ENCODE data around the gene NR4A2.

The NR4A2 gene

DNA sequence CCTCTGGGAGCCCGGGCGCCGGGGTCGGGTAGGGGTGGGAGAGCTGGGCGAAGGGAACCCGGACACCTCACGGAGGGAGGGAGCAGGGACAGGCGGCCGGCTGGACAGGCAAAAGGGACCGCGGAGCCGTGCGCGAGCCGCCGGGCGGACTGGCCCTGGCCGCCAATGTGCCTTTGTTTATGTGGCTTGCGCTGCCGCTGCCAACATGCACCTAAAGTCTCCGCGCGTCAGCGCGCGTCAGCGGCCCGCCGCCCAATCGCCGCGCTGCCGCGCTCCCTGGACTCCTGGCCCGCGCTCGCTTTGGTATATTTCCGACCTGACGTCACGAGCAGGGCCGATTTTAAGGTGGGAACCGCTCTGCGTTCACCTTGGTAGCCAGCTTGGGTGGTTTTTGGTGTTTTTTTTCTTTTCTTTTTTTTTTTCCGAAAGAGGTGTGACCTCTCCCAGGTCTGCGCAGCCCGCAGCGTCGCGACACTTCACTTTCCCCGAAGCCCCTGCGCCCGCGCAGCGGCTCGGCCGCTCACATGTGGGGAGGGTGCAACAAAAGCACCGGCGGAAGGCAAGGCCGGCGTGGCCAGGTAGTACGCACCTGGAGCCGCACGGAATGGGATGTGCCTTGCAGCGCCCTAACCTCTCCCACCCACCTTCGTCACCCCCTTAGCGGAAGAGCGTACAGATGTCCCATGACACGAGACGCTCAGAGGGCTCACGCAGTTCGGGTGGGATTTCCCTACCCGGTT is at the start of gene NR4A2:
Gene NR4A2 (minus strand): TSS at position 188 of the 740 bp plus-strand sequence. CDS start 2,535 bp downstream, outside the sequence.
- DNase-seq (ENCODE audit: low read depth, low spot score), result peak; percentile 74

DNA sequence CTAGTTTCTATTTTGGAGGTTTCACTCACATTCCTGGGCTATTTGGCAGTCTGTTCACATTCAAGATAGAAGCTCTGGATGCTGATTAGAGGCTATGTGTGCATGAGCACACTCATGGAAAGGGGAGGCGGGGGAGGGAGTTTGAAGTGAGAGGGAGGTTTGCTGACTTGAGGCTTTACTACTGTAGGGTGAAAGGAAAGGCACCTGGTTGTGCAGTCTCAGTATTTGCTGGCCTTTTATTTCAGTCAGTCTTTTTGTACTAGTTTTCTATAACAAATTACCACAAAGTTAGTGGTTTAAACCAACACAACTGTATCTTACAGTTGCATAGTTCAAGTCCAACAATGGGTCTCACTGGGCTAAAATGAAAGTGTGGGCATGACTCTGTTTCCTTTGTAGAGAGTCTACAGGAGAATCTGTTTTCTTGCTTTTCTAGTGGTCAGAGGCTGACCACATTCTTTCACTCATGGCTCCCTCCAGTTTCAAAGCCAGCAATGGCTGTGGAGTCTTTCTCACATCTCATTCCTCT is 47.7 kb upstream of the NR4A2 start:
- DNase-seq (ENCODE audit: low read depth, low spot score), result no peak

DNA sequence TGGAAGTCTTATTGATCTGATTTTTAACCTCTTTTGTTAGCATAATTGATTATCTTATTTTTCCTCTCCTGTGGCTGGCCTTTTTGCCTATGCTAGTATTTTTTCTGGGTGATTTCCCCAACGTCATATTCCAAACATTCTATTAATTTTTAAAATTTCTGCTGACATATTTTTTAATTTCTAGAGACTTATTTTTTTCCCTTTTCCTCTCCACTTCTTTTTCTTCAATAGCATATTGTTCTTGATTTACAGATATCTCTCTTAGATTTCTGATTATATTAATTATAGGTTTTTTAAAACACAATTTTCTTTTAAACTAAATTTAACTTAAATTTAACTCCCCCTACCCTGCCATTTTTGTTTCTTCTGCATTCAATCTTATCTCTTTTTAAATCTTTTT is 47.2 kb upstream of the NR4A2 start:
- DNase-seq (ENCODE audit: low read depth, low spot score), result no peak

DNA sequence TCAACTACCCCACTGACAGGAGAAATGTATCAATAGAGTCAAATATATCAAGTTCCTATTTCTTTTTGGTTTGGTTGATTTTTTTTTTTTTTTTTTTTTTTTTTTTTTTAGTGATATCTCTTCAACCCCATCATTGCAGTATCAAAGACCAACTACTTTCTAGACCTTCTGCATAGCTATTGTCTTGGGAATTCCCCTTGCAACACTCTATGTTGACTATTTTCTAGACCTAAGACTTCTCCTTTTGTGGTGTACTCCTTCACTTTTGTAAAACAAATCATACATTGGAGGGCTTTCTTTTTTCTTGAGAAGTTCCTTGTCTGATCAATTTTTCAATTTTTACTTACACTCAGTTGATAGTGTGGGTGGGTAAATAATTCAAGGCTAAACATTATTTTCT is 46.5 kb upstream of the NR4A2 start:
- no peak for DNase-seq (ENCODE audit: low read depth, low spot score)

DNA sequence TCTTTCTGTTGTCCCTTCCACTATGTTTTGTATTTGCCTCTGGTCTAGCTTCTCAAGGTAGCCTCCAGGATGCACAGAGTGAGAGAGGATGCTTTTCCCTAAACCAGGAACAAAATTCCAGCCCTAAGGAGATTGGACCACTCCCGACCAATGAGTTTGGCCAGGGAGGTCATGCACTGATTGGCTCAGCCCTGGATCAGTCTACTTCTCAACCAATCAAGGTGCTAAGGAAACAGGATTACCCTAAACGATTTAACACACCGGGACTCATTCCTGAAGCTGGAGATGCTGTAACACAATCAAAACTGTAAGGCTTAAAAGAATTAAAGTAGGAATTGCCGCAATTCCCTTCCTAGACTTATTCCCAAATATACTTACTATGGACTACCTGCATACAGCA is 34.2 kb upstream of the NR4A2 start:
- DNase-seq (ENCODE audit: low read depth, low spot score), result no peak

DNA sequence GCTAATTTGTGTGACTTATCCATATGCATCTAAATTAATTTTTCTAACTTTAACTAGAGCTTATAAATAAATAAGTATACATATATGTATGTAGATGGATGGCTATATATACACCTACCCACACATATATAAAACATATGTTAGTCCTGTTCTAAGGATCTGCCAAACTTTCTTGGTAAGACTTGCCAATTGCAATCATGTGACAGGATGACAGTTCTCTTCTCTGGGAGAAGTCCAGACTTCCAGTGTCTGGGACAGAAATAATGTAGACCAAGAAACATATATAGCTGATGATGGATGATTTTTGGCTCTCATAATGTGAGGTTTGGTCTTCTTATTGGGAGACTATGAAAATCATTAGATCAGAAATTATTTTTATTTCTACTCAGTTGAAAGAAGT is 30.6 kb upstream of the NR4A2 start:
- no peak for DNase-seq (ENCODE audit: low read depth, low spot score)

DNA sequence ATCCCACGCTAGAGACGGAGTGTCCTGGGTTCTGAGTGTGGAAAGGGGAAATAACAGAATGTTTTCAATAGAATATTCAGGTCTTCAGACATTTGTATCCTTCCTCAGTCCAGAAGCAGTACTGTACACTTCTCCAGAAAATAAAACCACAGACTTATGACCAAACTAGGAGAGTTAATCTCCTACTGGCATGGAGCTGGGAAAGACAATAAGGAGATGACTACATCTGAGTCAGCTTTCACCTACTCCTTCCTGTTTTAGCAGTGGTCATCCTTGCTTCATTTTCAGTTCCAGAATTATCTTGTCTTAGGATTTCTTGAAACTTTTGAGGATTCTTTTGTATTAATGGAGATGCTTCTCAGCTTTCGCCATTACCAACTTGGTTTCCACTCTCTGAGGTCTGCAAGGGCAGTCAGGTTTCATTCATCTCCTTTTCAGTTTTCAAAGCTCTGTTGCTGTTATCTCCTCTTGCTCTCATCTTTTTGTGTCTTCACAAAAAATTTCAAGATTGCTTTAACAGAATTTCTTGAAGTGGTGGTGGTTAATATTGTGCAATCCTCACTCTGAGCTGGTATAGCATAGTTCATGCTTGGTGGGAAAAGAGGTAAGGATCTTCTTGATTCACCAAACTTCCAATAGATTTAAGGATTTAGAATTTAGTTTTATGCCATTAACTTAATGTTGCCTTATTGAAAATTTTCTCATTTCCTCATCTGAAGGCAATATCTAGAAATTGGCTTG is 23.7 kb upstream of the NR4A2 start:
- no peak for DNase-seq (ENCODE audit: low read depth, low spot score)

DNA sequence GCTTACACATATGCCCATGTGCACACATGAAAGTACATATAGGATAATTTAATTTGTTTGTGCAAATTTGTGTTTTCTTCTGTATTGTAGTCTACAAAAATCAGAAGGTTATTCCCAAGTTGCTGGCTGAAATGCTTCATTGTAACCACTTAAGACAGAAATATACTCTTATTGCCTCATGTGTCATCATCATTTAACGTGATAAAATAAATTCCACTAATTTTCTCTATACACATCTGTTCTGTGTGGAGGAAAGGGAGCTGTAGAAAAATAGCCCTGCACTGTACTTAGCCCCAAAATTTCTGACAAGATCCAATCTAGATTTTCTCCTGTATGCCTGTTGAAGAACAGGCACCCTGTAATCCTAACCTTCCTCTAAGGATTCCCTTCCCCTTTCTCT is 20.4 kb upstream of the NR4A2 start:
- DNase-seq (ENCODE audit: low read depth, low spot score), result no peak

DNA sequence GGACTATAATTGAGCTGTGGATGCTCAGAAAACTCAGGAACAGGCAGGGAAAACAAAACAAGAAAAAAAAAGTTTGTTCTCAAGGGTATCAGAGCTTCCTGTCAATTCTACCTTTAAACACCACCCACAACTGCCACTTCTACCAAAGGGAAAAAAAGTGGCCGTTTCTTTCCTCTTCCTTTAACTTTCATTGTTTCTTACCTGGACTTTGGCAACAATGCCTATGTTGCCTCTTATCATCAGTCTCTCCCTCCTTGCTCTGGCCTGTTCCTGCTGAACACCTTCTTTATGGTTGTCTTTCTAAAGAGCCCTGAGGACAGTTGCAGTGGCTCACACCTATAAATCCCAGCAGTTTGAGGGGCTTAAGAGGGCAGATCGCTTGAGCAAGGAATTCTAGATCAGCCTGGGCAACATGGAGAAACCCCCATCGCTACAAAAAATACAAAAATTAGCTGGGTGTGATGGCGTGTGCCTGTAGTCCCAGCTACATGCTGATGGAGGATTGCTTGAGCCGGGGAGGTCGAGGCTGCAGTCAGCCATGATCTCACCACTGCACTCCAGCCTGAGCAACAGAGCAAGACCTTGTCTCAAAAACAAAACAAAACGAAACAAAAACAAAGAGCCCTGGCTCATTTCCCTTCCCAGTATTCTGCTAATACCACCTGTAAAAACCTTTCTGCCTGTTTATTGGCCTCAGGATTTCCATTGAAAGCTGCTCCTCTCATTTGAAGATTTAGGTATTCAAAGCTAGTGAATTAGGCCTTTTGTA is 18.0 kb upstream of the NR4A2 start:
- DNase-seq (ENCODE audit: low read depth, low spot score), result no peak

DNA sequence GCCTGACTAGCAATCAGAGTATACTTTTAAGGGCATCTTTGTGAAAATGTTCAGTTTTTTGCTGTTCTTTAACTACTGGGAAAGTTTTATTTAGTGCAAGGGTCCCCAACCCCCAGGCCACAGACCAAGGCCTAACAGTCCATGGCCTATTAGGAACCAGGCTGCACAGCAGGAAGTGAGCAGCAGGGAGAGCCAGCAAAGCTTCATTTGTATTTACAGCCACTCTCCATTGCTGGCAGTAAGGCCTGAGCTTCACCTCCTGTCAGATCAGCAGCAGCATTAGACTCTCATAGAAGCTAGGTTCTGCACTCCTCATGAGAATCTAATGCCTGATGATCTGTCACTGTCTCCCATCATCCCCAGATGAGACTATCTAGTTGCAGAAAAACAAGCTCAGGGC is 17.1 kb upstream of the NR4A2 start:
- DNase-seq (ENCODE audit: low read depth, low spot score), result no peak

DNA sequence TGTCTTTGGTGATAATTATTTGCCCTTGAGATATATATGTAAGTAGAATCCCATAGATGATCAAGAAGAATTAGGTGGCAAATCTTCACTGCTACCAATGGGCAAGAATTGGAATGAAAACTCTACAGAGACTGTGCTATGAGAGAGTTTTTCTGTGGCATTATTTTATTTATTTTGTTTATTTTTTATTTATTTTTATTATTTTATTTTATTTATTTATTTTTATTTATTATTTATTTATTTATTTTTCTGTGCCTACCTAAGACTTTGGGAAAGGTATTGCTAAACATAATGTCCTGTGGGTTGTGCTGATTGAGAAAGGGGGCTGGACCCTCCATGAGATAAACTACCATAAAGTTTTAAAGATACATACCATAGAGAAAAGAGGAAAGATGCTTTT is 16.6 kb upstream of the NR4A2 start:
- no peak for DNase-seq (ENCODE audit: low read depth, low spot score)

DNA sequence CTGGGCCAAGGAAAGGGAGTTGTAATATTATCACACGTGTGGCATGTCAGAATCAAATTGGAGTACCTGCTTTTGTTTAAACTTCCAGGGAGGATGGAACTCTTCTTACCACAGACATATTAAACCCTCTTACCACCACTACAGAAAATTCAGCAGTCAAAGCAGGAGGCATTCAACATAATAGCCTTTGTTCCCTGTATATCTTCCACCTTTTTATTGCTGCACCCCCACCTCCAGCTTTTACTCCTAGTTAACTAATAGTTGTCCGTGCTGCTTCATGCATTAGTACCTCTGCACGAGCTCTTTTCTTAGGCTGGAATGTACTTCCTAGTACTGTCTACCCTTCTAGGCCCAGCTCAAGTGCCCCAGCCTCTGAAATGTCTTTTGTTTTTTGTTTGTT is 14.9 kb upstream of the NR4A2 start:
- DNase-seq (ENCODE audit: low read depth, low spot score), result no peak

DNA sequence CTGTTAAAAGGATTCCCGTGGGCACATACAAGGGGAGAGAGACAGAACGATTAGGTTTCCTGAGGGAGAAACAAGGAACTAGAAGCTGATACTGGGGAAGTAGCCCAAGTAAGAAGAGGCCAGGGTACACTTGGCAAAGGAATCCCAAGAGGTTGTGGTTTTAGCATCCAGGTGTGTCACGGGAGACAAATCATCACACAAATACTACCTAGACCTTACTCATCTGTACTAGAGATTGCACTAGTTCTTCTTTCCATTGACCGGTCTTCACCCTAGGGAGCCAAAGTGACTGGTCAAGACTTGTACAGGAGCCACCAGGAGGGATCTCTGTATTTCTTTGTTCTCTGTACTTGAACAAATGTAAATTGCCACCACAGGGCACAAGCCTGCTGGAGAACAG is 14.2 kb upstream of the NR4A2 start:
- DNase-seq (ENCODE audit: low read depth, low spot score), result no peak

DNA sequence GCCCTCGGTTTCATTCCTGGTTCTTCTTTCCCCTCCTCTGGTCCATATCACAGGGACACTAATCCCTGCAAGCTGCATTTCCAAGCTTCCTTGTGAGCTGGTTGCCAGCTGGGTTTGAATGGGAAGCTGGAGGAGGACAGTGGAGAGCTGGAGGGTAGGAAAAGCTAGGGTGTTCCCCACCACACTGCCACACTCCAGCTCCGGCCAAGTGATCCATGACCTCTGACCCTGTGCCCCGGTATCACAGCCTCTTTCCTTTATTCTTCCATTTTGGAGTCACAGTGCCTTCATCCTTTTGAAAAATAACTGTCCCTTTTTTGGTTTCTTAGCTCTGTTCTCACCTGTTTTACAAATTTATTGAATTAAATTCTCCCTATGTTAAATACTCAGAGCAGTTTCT is 13.1 kb upstream of the NR4A2 start:
- no peak for DNase-seq (ENCODE audit: low read depth, low spot score)

DNA sequence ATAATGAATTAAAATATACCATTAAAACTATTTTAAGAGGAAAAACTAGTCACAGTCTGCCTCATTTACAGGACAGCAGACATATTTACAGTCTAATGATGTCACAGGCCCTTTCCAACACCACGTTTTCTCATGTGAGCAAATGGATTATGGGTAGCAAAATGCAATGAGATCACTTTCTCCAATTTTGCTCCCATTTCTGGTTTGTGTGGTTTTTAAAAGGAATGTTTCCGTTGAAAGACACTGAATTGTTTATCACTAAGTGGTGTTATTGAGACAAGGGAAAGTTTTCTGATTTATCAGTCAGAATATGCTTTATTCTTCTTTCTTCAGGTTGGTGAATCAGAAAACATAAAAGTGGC is 11.4 kb upstream of the NR4A2 start:
- no peak for DNase-seq (ENCODE audit: low read depth, low spot score)

DNA sequence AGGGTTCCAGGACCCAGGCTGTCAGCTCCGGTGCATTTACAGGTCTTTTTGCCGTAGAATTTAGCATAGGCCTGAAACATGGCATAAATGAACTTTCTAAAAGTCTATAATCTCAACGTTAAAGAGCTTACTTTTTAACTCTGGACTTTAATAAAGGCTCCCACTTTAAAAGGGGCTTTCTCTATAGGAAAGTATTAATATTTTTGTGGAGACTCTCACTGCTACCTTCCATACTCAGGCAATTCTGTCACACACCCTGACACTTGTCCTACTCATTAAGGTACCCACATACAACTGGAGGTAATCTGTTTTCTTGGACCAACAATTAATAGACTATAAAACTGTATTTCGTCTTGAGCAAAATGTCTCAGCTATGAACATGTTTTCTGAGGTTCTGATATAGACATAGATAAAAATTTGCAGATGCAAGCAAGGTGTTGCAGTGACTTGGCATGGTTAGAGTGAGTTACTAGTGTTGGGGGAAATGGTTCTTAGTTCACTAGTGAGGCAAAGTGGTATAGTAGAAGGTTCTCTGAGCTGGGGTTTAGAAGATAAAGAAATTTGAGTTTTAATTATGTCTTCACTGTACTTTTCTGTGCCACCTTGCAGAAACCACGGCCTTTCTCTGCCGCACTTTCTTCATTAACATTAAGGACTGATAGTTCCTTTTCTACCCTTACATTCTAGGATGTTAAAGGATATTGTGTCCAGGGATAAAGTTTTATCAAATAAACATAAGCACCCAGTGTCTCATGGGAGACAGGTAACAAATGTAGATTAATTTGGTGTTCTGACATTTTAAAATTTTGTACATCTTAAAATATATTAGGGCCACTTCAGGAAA is 10.8 kb upstream of the NR4A2 start:
- DNase-seq (ENCODE audit: low read depth, low spot score), result no peak

DNA sequence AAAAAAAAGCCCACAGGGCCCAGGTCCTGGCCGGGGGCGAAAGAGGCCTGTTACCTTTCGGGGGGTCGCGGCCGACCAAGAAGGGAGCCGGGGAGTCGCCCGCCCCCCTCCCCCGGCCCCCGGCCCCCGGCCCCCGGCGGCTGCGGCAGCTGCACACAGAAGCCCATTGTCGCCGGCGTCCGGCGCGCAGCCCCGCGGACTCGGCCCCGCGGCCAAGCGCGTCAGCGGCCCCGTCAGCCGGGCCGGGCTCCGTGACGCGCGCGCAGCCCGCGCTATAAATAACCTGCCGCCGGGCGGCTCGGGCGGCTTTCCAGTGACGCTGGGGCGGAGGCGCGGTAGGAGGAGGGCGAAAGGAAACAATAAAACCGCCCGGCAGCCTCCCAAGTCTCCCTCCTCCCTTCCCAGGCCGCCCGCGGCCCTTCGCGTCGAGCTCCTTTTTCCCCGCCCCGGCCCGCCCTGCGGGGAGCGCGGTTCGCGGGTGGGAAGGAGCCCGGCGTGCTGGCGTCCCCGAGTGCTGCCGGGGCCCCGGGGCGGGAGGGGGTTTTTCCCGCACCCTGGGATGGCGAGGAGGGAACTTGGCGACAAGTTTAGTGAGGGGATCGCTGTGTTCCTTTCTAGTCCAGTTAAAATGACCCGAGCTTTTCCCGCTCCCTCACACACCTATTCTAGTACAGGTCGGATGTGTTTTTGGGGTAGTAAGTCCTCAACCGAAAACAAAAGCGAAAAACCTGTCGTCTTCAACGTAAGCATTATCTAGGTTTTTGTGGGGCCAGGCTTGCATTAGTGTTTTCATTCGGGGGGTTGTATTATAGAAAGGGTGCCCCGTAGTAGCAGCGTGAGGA is 10.0 kb upstream of the NR4A2 start:
- peak; percentile 61 for DNase-seq (ENCODE audit: low read depth, low spot score)

DNA sequence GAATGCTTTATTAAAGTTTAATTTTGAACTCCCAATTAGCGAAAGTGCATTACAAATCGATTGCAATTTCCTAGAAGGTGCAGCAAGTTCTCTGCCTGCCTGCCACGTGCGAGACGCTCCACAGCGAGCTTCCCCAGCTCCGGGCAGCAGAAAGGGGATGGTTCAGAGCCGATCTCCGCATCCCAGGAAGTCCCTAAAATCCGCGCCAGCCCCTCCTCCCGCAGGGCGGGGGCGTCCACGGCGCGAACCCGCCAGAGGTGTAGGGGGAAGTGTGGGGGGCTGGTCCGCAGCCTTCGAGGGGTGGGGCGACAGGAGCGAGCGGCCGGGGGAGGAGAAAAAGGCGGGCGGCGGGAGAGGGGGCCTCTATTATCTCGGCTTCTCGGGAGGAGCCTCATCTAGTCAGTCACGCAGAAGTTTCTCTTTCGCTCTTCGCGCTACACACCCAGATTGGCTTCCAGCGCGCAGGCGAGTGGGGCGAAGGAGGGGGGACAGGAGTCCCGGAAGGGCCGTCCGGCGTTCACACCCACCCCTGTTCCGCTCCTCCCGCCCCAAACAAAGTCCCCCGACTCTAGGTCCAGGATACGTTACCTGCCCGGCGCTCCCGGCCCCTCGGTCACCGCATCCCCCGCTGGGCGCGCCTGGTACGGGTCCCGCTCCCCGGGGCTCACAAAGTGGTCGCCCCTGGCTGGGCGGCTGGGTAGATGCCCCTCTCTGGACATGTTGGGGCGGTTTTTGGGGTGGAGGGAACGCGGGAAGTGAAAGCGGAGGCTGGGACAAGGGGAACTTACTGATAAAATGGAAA is 9.1 kb upstream of the NR4A2 start:
- peak; percentile 85 for DNase-seq (ENCODE audit: low read depth, low spot score)

DNA sequence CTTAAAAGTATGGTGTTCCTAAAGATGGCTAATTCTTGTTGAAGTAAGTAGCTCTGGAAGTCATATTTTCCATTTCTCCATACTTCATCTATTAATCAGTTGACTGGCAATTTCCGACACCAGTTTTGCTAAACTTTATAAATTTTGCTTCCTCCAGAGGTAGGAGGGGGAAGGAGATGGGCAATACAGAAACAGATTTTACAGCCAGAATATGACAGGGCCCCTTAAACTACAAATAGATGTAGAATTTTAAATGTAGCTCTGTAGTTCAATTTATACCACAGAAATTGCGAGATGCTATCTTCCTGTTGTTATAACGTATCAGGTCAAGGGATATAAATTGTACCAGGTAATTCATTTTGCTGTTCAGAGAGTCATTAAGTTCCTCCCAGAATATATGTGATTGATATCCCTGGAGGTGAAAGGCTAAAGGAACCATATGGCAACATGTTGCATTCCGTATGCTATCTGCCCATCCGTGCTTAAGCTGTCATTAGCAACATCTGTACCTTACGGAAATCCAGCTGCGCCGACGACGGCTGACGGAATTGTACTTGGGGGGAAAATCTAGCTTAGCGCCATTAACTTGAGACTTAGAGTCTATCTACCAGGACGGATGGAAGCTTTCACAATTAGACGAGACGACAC is 8.4 kb upstream of the NR4A2 start:
- no peak for DNase-seq (ENCODE audit: low read depth, low spot score)

Measured in activated naive CD8-positive, alpha-beta T cell treated with anti-CD3 and anti-CD28 coated beads, Interleukin-2, amount 50 U/mL, for 16 hours (primary cell).